ENCODE results near the gene MSH5. TPM values are rescaled to one million over a fixed set of nuclear protein-coding genes. Genes with fewer than 3 reads are reported as not detected.

Gene MSH5
- total and polyA plus RNA-seq, 2 of the 13 experiments (the other 11 are each of a cell fraction or from before 2014, with no cell fraction given): 10.2 to 38.7 TPM

GRCh38 chr6:31729979-31730630, 9.7 kb upstream of the MSH5 start (continued):
- TF ChIP-seq KLF16 (CRISPR knock-in tag; IDR thresholded peaks at IDR 0.05): no peak
- 0 out of 2 replicates have a peak, but pooled peaks have one; percentile 38 for TF ChIP-seq ZNF276 (CRISPR knock-in tag; IDR thresholded peaks at IDR 0.05; ENCODE audit: low read depth)
- 0 out of 2 replicates have a peak, but pooled peaks have one; percentile 12 for TF ChIP-seq ZNF761 (CRISPR knock-in tag; conservative IDR thresholded peaks at IDR 0.05)
- TF ChIP-seq ZNF572 (CRISPR knock-in tag; IDR thresholded peaks at IDR 0.05): peak; percentile 93
- peak; percentile 26; the same call in 1 of the 2 replicates for TF ChIP-seq SMAD1 (CRISPR knock-in tag; IDR thresholded peaks at IDR 0.05; ENCODE audit: borderline replicate concordance, low read depth)
- peak; percentile 84; the same call in 1 of the 2 replicates for TF ChIP-seq ZNF782 (CRISPR knock-in tag; IDR thresholded peaks at IDR 0.05; ENCODE audit: borderline replicate concordance)
- no peak; the same call in 1 of the 2 replicates for TF ChIP-seq MTA1 (CRISPR knock-in tag; IDR thresholded peaks at IDR 0.05; ENCODE audit: borderline replicate concordance)
- TF ChIP-seq SALL2 (CRISPR knock-in tag; IDR thresholded peaks at IDR 0.05): peak; percentile 85; the same call in 1 of the 2 replicates
- peak; percentile 88; the same call in 1 of the 2 replicates for TF ChIP-seq HNRNPL (IDR thresholded peaks at IDR 0.05; ENCODE audit: low read depth, low read length)
- TF ChIP-seq, protein P1, sequence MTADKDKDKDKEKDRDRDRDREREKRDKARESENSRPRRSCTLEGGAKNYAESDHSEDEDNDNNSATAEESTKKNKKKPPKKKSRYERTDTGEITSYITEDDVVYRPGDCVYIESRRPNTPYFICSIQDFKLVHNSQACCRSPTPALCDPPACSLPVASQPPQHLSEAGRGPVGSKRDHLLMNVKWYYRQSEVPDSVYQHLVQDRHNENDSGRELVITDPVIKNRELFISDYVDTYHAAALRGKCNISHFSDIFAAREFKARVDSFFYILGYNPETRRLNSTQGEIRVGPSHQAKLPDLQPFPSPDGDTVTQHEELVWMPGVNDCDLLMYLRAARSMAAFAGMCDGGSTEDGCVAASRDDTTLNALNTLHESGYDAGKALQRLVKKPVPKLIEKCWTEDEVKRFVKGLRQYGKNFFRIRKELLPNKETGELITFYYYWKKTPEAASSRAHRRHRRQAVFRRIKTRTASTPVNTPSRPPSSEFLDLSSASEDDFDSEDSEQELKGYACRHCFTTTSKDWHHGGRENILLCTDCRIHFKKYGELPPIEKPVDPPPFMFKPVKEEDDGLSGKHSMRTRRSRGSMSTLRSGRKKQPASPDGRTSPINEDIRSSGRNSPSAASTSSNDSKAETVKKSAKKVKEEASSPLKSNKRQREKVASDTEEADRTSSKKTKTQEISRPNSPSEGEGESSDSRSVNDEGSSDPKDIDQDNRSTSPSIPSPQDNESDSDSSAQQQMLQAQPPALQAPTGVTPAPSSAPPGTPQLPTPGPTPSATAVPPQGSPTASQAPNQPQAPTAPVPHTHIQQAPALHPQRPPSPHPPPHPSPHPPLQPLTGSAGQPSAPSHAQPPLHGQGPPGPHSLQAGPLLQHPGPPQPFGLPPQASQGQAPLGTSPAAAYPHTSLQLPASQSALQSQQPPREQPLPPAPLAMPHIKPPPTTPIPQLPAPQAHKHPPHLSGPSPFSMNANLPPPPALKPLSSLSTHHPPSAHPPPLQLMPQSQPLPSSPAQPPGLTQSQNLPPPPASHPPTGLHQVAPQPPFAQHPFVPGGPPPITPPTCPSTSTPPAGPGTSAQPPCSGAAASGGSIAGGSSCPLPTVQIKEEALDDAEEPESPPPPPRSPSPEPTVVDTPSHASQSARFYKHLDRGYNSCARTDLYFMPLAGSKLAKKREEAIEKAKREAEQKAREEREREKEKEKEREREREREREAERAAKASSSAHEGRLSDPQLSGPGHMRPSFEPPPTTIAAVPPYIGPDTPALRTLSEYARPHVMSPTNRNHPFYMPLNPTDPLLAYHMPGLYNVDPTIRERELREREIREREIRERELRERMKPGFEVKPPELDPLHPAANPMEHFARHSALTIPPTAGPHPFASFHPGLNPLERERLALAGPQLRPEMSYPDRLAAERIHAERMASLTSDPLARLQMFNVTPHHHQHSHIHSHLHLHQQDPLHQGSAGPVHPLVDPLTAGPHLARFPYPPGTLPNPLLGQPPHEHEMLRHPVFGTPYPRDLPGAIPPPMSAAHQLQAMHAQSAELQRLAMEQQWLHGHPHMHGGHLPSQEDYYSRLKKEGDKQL (CRISPR knock-in tag; IDR thresholded peaks at IDR 0.05; ENCODE audit: low read depth): no peak
- peak; percentile 61 for TF ChIP-seq ZNF776 (CRISPR knock-in tag; IDR thresholded peaks at IDR 0.05)
- no peak for TF ChIP-seq NKX3-1 (CRISPR knock-in tag; IDR thresholded peaks at IDR 0.05)
- TF ChIP-seq NCOA2 (CRISPR knock-in tag; IDR thresholded peaks at IDR 0.05): no peak
- peak; percentile 23; the same call in 1 of the 2 replicates for TF ChIP-seq GMEB1 (CRISPR knock-in tag; IDR thresholded peaks at IDR 0.05; ENCODE audit: borderline replicate concordance)
- TF ChIP-seq RARA (CRISPR knock-in tag; IDR thresholded peaks at IDR 0.05): no peak; the same call in 1 of the 2 replicates
- TF ChIP-seq ZNF280D (CRISPR knock-in tag; IDR thresholded peaks at IDR 0.05): peak; percentile 31
- peak; percentile 4; the same call in 1 of the 2 replicates for TF ChIP-seq SAP130 (CRISPR knock-in tag; IDR thresholded peaks at IDR 0.05; ENCODE audit: low read depth)

Data from HepG2 (cell line).